Thoracic aorta (tissue), 2 donors: ENCODE results near the gene WDR76. TPM values are rescaled to one million over a fixed set of nuclear protein-coding genes. Genes with fewer than 3 reads are reported as not detected.
A peak's percentile ranks its signal among the peaks of the same experiment; 100 is the strongest.

Source experiments
- ATAC-seq: fragments of 150-250 bp; one replicate; pipeline ENCODE4 v1.8.0; 2017; ENCODE audit warnings: low read depth; ENCODE audit not compliant: insufficient number of reproducible peaks, low FRiP score
- DNase-seq: peaks from one replicate; pipeline ENCODE4 v3.0.0-alpha.2; 2020; ENCODE audit warnings: low spot score
- H3K27ac ChIP-seq, 2 donors: fragments of 200-600 bp; sonication (generic); 1 replicate in 1 of 2; 2 replicates in 1 of 2; pipeline ENCODE4 v1.5.1; 2016; ENCODE audit warnings: mild to moderate bottlenecking in 2 of 2, moderate library complexity in 2 of 2
- H3K27me3 ChIP-seq: fragments of 200-600 bp; sonication (generic); replicated peaks from 2 replicates; pipeline ENCODE4 v1.6.0; 2016; ENCODE audit warnings: mild to moderate bottlenecking; ENCODE audit not compliant: insufficient read depth
- H3K36me3 ChIP-seq: fragments of 200-600 bp; sonication (generic); one replicate; pipeline ENCODE4 v1.5.1; 2016
- H3K4me1 ChIP-seq, 2 donors: fragments of 200-600 bp; sonication (generic); 1 replicate in 1 of 2; 2 replicates in 1 of 2; pipeline versions ENCODE4 v1.5.1 to v1.6.0; 2016; ENCODE audit warnings: low read depth in 2 of 2, mild to moderate bottlenecking in 1 of 2; ENCODE audit not compliant: control insufficient read depth in 1 of 2
- H3K4me3 ChIP-seq: fragments of 200-600 bp; sonication (generic); 2 replicates; pipeline ENCODE4 v1.5.1; 2016; ENCODE audit warnings: mild to moderate bottlenecking
- H3K9me3 ChIP-seq: fragments of 200-600 bp; sonication (generic); 2 replicates; pipeline ENCODE4 v1.5.1; 2016
- CTCF ChIP-seq: fragments of 200-600 bp; sonication (generic); IDR thresholded peaks from one replicate; pipeline ENCODE4 v1.5.1; 2019; ENCODE audit warnings: antibody characterized with exemption
- total RNA-seq, 2 donors: library from RNA; depleted of rRNA; stranded (reverse); fragments of >200 nt; gene quantifications; one replicate each; pipeline versions ENCODE4 v1.1.0 to v1.2.3, GENCODE V29; 2016

The WDR76 gene
- total RNA-seq, 2 donors from 2014 or later: 3.8 to 6.6 TPM

- Histone ChIP-seq H3K4me3 (no peak overlapping the region), H3K36me3 (no peaks in the 10 kb centered on the region), H3K4me1 (no peaks in the 10 kb centered on the region), H3K27ac (no peak overlapping the region), H3K9me3 (no peaks in the 10 kb centered on the region), H3K27me3 (no peaks in the 10 kb centered on the region)
- DNase-seq (no peak), ATAC-seq (no peak)
- no peak for TF ChIP-seq CTCF
Measured at GRCh38 chr15:43899928-43900327, 73.1 kb downstream of the WDR76 start.

GRCh38 chr15:43900996-43901395 is 74.2 kb downstream of the WDR76 start:
- Histone ChIP-seq H3K27me3 (no peaks in the 10 kb centered on the region), H3K36me3 (no peaks in the 10 kb centered on the region), H3K4me3 (no peak overlapping the region), H3K27ac (no peak overlapping the region), H3K4me1 (no peaks in the 10 kb centered on the region), H3K9me3 (no peaks in the 10 kb centered on the region)
- DNase-seq: no peak
- TF ChIP-seq CTCF: no peak
- ATAC-seq: no peak

GRCh38 chr15:43901495-43901894 is 74.7 kb downstream of the WDR76 start:
- H3K9me3 ChIP-seq: no peaks in the 10 kb centered on the region
- H3K4me1 ChIP-seq: no peaks in the 10 kb centered on the region
- ATAC-seq (no peak), DNase-seq (no peak)
- no peak overlapping the region for H3K27ac ChIP-seq
- no peaks in the 10 kb centered on the region for H3K27me3 ChIP-seq
- H3K4me3 ChIP-seq: no peak overlapping the region
- no peak for TF ChIP-seq CTCF
- no peaks in the 10 kb centered on the region for H3K36me3 ChIP-seq

GRCh38 chr15:43903864-43904290 is 77.1 kb downstream of the WDR76 start:
- Histone ChIP-seq H3K4me3 (no peak overlapping the region), H3K27me3 (no peaks in the 10 kb centered on the region), H3K4me1 (no peaks in the 10 kb centered on the region), H3K36me3 (no peaks in the 10 kb centered on the region), H3K27ac (no peak overlapping the region), H3K9me3 (no peaks in the 10 kb centered on the region)
- DNase-seq: no peak
- TF ChIP-seq CTCF: peak; percentile 90
- ATAC-seq: peak; percentile 25

- DNase-seq: no peak
- no peaks in the 10 kb centered on the region for H3K4me1 ChIP-seq
- no peaks in the 10 kb centered on the region for H3K36me3 ChIP-seq
- H3K4me3 ChIP-seq: no peak overlapping the region
- ATAC-seq: no peak
- no peaks in the 10 kb centered on the region for H3K27me3 ChIP-seq
- no peak for TF ChIP-seq CTCF
- H3K27ac ChIP-seq: no peak overlapping the region
- H3K9me3 ChIP-seq: no peaks in the 10 kb centered on the region
Measured at GRCh38 chr15:43905755-43906154, 79.0 kb downstream of the WDR76 start.
